Trophoblast cell (in vitro differentiated cells and primary cell): Measurements from ENCODE around the gene PAPPA.
A peak's percentile ranks its signal among the peaks of the same experiment; 100 is the strongest.

Experiments used
- DNase-seq, 2 donors: peaks; one replicate each; pipeline ENCODE4 v3.0.0-alpha.2; 2016
- H2AFZ ChIP-seq: 2 replicates; pipeline ENCODE4 v1.6.1; 2013; ENCODE audit warnings: low read length, moderate library complexity, mild to moderate bottlenecking; ENCODE audit not compliant: insufficient read depth, poor library complexity
- H2AK5ac ChIP-seq: 2 replicates; pipeline ENCODE4 v1.6.1; 2013; ENCODE audit warnings: mild to moderate bottlenecking, low read length
- H2BK120ac ChIP-seq: 2 replicates; pipeline ENCODE4 v1.6.1; 2013; ENCODE audit warnings: low read length, mild to moderate bottlenecking, moderate library complexity; ENCODE audit not compliant: insufficient read depth, poor library complexity
- H2BK12ac ChIP-seq: 2 replicates; pipeline ENCODE4 v1.6.1; 2013; ENCODE audit warnings: mild to moderate bottlenecking, low read length, moderate library complexity
- H2BK5ac ChIP-seq: 2 replicates; pipeline ENCODE4 v1.6.1; 2013; ENCODE audit warnings: low read length, low read depth, moderate library complexity, mild to moderate bottlenecking; ENCODE audit not compliant: poor library complexity
- H3K14ac ChIP-seq: 2 replicates; pipeline ENCODE4 v1.6.1; 2013; ENCODE audit warnings: mild to moderate bottlenecking, low read length
- H3K18ac ChIP-seq: 2 replicates; pipeline ENCODE4 v1.6.1; 2013; ENCODE audit warnings: mild to moderate bottlenecking, low read length
- H3K23ac ChIP-seq: 2 replicates; pipeline ENCODE4 v1.6.1; 2013; ENCODE audit warnings: low read length
- H3K27ac ChIP-seq: 2 replicates; pipeline ENCODE4 v1.5.1; 2013; ENCODE audit warnings: low read depth, mild to moderate bottlenecking, inconsistent platforms, low read length, moderate library complexity
- H3K27me3 ChIP-seq: 2 replicates; pipeline ENCODE4 v1.6.1; 2013; ENCODE audit warnings: inconsistent platforms, mild to moderate bottlenecking, low read length, moderate library complexity; ENCODE audit not compliant: insufficient read depth
- H3K36me3 ChIP-seq, 2 experiments: 1 replicate in 1 of 2; 2 replicates in 1 of 2; pipeline ENCODE4 v1.6.1; 2013; ENCODE audit warnings: low read length in 2 of 2, mild to moderate bottlenecking in 2 of 2, moderate library complexity in 1 of 2; ENCODE audit not compliant: insufficient read depth in 2 of 2, control insufficient read depth in 1 of 2
- H3K4ac ChIP-seq: 2 replicates; pipeline ENCODE4 v1.6.1; 2013; ENCODE audit warnings: low read depth, mild to moderate bottlenecking, low read length, moderate library complexity
- H3K4me1 ChIP-seq, 2 experiments: 1 replicate in 1 of 2; 2 replicates in 1 of 2; pipeline ENCODE4 v1.6.1; 2013; ENCODE audit warnings: low read length in 2 of 2, mild to moderate bottlenecking in 2 of 2, moderate library complexity in 1 of 2; ENCODE audit not compliant: insufficient read depth in 2 of 2, control insufficient read depth in 1 of 2
- H3K4me2 ChIP-seq: 2 replicates; pipeline ENCODE4 v1.6.1; 2013; ENCODE audit warnings: inconsistent platforms, mild to moderate bottlenecking, low read length, moderate library complexity
- H3K4me3 ChIP-seq: 2 replicates; pipeline ENCODE4 v1.5.1; 2013; ENCODE audit warnings: mild to moderate bottlenecking, low read depth, low read length, inconsistent platforms
- H3K79me1 ChIP-seq: one replicate; pipeline ENCODE4 v1.6.1; 2013; ENCODE audit warnings: low read length
- H3K79me2 ChIP-seq: 2 replicates; pipeline ENCODE4 v1.6.1; 2013; ENCODE audit warnings: low read length, mild to moderate bottlenecking; ENCODE audit not compliant: control insufficient read depth, insufficient read depth, poor library complexity
- H3K9ac ChIP-seq: 2 replicates; pipeline ENCODE4 v1.6.1; 2013; ENCODE audit warnings: mild to moderate bottlenecking, low read length
- H3K9me3 ChIP-seq: 2 replicates; pipeline ENCODE4 v1.6.1; 2013; ENCODE audit warnings: low read depth, mild to moderate bottlenecking, control low read depth, inconsistent platforms, low read length; ENCODE audit not compliant: insufficient read depth
- H4K12ac ChIP-seq: 2 replicates; pipeline ENCODE4 v1.6.1; 2013; ENCODE audit warnings: low read depth, mild to moderate bottlenecking, low read length, moderate library complexity
- H4K8ac ChIP-seq: 2 replicates; pipeline ENCODE4 v1.6.1; 2013; ENCODE audit warnings: low read depth, mild to moderate bottlenecking, low read length, moderate library complexity
- H4K91ac ChIP-seq: one replicate; pipeline ENCODE4 v1.6.1; 2013; ENCODE audit warnings: low read depth, mild to moderate bottlenecking, low read length, moderate library complexity
- WGBS: extraction: QIAGEN DNeasy Blood & Tissue Kit; methylation state at CpG from one replicate; pipeline ENCODE4 v1.1.7; 2013; ENCODE audit warnings: missing lambda C conversion rate; ENCODE audit not compliant: insufficient read length, insufficient coverage; ENCODE audit errors: extremely low coverage; 5-methylcytosine and 5-hydroxymethylcytosine counted together

The PAPPA gene

DNA sequence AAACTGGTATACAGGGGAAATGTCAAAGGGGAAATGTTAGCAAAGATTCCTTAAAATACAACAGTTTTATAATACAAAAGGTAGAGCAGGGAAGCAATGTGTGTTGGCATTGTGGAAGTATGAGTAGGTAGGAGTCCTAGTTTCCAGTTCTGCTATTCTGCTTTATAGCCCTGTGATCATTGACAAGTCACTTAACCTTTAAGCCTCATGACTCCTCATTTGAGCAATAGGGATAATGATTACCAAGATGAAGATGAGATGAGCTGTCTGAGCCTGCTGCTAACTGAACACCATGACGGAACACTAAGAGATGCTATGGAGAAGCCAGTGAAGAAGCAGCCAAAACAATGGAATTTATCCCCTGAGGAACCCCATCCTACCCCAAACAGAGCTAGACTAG lies 251.7 kb downstream of the PAPPA start:
- no peaks in the 10 kb centered on the region for H3K79me1 ChIP-seq
- H3K27ac ChIP-seq = no peak overlapping the region
- no peak overlapping the region for H3K23ac ChIP-seq
- H3K9me3 ChIP-seq = no peaks in the 10 kb centered on the region
- WGBS = no CpG with 5 or more reads among the region's 1 CpG
- H2AK5ac ChIP-seq = no peak overlapping the region
- no peaks in the 10 kb centered on the region for H3K79me2 ChIP-seq
- H3K18ac ChIP-seq = no peak overlapping the region
- no peak overlapping the region for H2AFZ ChIP-seq
- no peak overlapping the region for H2BK120ac ChIP-seq
- no peak overlapping the region for H4K91ac ChIP-seq
- no peak overlapping the region for H2BK5ac ChIP-seq
- H2BK12ac ChIP-seq = no peak overlapping the region
- peak in 1 of 2 donors; percentile 41 for DNase-seq
- H4K12ac ChIP-seq = no peak overlapping the region
- H3K4me1 ChIP-seq = no peaks in the 10 kb centered on the region
- H3K4ac ChIP-seq = no peak overlapping the region
- no peaks in the 10 kb centered on the region for H3K27me3 ChIP-seq
- no peak overlapping the region for H3K4me2 ChIP-seq
- no peak overlapping the region for H3K9ac ChIP-seq
- no peak overlapping the region for H3K4me3 ChIP-seq
- no peak overlapping the region for H3K14ac ChIP-seq
- H4K8ac ChIP-seq = no peak overlapping the region
- H3K36me3 ChIP-seq = no peaks in the 10 kb centered on the region

DNA sequence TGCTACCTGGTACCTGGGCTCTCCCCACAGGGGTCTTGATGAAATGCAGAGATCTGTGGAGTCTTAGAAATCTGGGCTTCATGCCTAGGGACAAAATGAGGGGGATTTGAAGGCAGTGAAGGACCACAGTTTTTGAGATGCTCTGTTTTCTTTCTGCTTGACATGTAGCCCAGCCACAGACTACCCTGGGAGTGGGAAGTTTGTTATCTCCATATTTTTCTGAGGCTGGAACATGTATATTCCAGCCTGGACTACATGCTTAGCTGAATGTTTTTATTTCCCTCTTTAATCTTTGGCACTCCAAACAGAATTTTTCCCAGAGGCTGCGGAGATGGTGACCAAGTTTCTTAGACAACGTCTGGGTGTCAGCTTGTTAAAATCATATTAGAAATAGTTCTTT lies 252.9 kb downstream of the PAPPA start:
- H3K27me3 ChIP-seq = no peaks in the 10 kb centered on the region
- no CpG with 5 or more reads among the region's 2 CpGs for WGBS
- no peaks in the 10 kb centered on the region for H3K79me1 ChIP-seq
- no peak overlapping the region for H4K12ac ChIP-seq
- H3K4me3 ChIP-seq = no peak overlapping the region
- no peak overlapping the region for H2AFZ ChIP-seq
- no peak overlapping the region for H2BK120ac ChIP-seq
- H3K4ac ChIP-seq = no peak overlapping the region
- no peak for DNase-seq
- H4K8ac ChIP-seq = no peak overlapping the region
- no peaks in the 10 kb centered on the region for H3K9me3 ChIP-seq
- no peak overlapping the region for H3K4me2 ChIP-seq
- H4K91ac ChIP-seq = no peak overlapping the region
- H3K36me3 ChIP-seq = no peaks in the 10 kb centered on the region
- H3K9ac ChIP-seq = no peak overlapping the region
- no peaks in the 10 kb centered on the region for H3K79me2 ChIP-seq
- H3K4me1 ChIP-seq = no peaks in the 10 kb centered on the region
- no peak overlapping the region for H2AK5ac ChIP-seq
- H2BK5ac ChIP-seq = no peak overlapping the region
- no peak overlapping the region for H3K23ac ChIP-seq
- H3K18ac ChIP-seq = no peak overlapping the region
- no peak overlapping the region for H3K27ac ChIP-seq
- H2BK12ac ChIP-seq = no peak overlapping the region
- H3K14ac ChIP-seq = no peak overlapping the region

DNA sequence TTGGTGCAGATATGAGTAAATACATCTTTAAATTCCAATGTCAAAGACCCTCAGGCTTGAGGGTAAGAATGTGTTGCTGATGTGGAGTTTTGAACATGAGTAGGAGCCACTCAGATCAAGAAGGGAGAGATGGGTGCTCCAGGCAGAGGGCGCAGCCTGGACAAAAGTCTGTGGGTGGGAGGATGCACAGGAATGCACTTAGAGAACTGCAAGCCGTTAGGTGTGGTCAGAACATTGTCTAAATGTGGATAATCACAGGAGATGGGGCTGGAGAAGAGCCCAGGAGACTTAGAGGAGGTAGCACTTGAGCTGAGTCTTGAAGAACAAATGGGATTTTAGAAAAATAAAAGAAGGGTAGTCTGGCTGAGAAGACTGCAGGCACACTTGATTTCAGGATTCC lies 255.5 kb downstream of the PAPPA start:
- Histone ChIP-seq H3K9ac (no peak overlapping the region), H3K36me3 (no peaks in the 10 kb centered on the region), H3K79me1 (no peaks in the 10 kb centered on the region), H3K4me1 (no peaks in the 10 kb centered on the region), H3K4me3 (no peak overlapping the region), H3K18ac (no peak overlapping the region), H2BK12ac (no peak overlapping the region), H4K91ac (no peak overlapping the region), H3K79me2 (no peaks in the 10 kb centered on the region), H3K27ac (no peak overlapping the region), H2BK120ac (no peak overlapping the region), H3K4me2 (no peak overlapping the region), H3K23ac (peak overlapping the region; percentile 72), H3K27me3 (no peaks in the 10 kb centered on the region), H2AK5ac (no peak overlapping the region), H4K8ac (no peak overlapping the region), H2AFZ (no peak overlapping the region), H3K14ac (no peak overlapping the region), H3K4ac (no peak overlapping the region), H2BK5ac (no peak overlapping the region), H3K9me3 (no peaks in the 10 kb centered on the region), H4K12ac (no peak overlapping the region)
- no peak for DNase-seq
- WGBS = no CpG with 5 or more reads among the region's 2 CpGs

DNA sequence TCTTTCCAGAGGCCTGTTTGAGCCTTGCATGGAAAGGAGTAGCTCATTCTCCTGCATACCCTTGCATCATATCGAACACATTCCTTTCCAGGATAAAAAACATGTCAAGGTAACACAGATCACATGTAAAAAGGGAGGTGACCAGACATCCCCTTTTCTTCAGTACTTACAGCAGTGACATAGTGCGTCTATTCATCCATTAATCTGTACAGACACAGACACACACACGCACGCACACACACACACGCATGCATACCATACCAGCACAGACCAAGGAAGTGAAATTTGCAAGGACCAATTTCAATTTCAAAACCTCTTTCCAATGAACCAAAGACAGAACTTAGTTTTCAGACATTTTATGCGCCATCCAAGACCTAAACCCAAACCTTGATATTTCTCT lies 256.0 kb downstream of the PAPPA start:
- Histone ChIP-seq H3K4me3 (no peak overlapping the region), H3K79me2 (no peaks in the 10 kb centered on the region), H2AFZ (no peak overlapping the region), H3K23ac (no peak overlapping the region), H3K14ac (no peak overlapping the region), H3K79me1 (no peaks in the 10 kb centered on the region), H3K18ac (no peak overlapping the region), H2BK120ac (no peak overlapping the region), H2AK5ac (no peak overlapping the region), H3K4me2 (no peak overlapping the region), H3K9ac (no peak overlapping the region), H4K8ac (no peak overlapping the region), H3K4ac (no peak overlapping the region), H3K36me3 (no peaks in the 10 kb centered on the region), H2BK5ac (no peak overlapping the region), H3K27me3 (no peaks in the 10 kb centered on the region), H3K27ac (no peak overlapping the region), H3K4me1 (no peaks in the 10 kb centered on the region), H2BK12ac (no peak overlapping the region), H4K12ac (no peak overlapping the region), H4K91ac (no peak overlapping the region), H3K9me3 (no peaks in the 10 kb centered on the region)
- peak in 1 of 2 donors; percentile 18 for DNase-seq
- WGBS = no CpG with 5 or more reads among the region's 6 CpGs
